ENCODE results near the gene TAS2R40. TPM values are rescaled to one million over a fixed set of nuclear protein-coding genes. Genes with fewer than 3 reads are reported as not detected.

TAS2R40 gene
- total RNA-seq, 1 donor from 2014 or later = not detected

GRCh38 chr7:143248761-143249354 is 27.0 kb downstream of the TAS2R40 start:
- Histone ChIP-seq H3K27ac (replicated peaks) (no peak overlapping the region), H3K4me1 (no peaks in the 10 kb centered on the region), H3K36me3 (no peaks in the 10 kb centered on the region), H3K27me3 (ENCODE audit: low read depth) (no peaks in the 10 kb centered on the region), H3K9me3 (replicated peaks) (peaks cover 12% of the 10 kb centered on the region), H3K4me3 (no peak overlapping the region)
- no peak for DNase-seq
- intact Hi-C loops (cut with micrococcal nuclease) = no loop called here
- no peak for TF ChIP-seq CTCF (IDR thresholded peaks at IDR 0.05; ENCODE audit: borderline replicate concordance)

- intact Hi-C loops (cut with micrococcal nuclease) = no loop called here
- Histone ChIP-seq H3K36me3 (no peaks in the 10 kb centered on the region), H3K4me3 (no peak overlapping the region), H3K4me1 (no peaks in the 10 kb centered on the region), H3K27me3 (ENCODE audit: low read depth) (no peaks in the 10 kb centered on the region), H3K9me3 (replicated peaks) (peaks cover 12% of the 10 kb centered on the region), H3K27ac (replicated peaks) (no peak overlapping the region)
- DNase-seq = no peak
- TF ChIP-seq CTCF (IDR thresholded peaks at IDR 0.05; ENCODE audit: borderline replicate concordance) = no peak
These were observed 28.4 kb downstream of the TAS2R40 start for GRCh38 chr7:143250199-143250598.

- Histone ChIP-seq H3K27ac (replicated peaks) (no peak overlapping the region), H3K27me3 (ENCODE audit: low read depth) (no peaks in the 10 kb centered on the region), H3K9me3 (replicated peaks) (peaks cover 12% of the 10 kb centered on the region), H3K4me3 (no peak overlapping the region), H3K36me3 (no peaks in the 10 kb centered on the region), H3K4me1 (no peaks in the 10 kb centered on the region)
- TF ChIP-seq CTCF (IDR thresholded peaks at IDR 0.05; ENCODE audit: borderline replicate concordance) = no peak
- no peak for DNase-seq
- intact Hi-C loops (cut with micrococcal nuclease) = no loop called here
These were observed 29.0 kb downstream of the TAS2R40 start for GRCh38 chr7:143250822-143251221.

- intact Hi-C loops (cut with micrococcal nuclease) = no loop called here
- no peak for DNase-seq
- no peak for TF ChIP-seq CTCF (IDR thresholded peaks at IDR 0.05; ENCODE audit: borderline replicate concordance)
- Histone ChIP-seq H3K27ac (replicated peaks) (no peak overlapping the region), H3K27me3 (ENCODE audit: low read depth) (no peaks in the 10 kb centered on the region), H3K36me3 (no peaks in the 10 kb centered on the region), H3K4me1 (no peaks in the 10 kb centered on the region), H3K4me3 (no peak overlapping the region), H3K9me3 (replicated peaks) (peaks cover 12% of the 10 kb centered on the region)
These were observed 30.2 kb downstream of the TAS2R40 start for GRCh38 chr7:143252006-143252405.

GRCh38 chr7:143255564-143255963 is 33.7 kb downstream of the TAS2R40 start:
- Histone ChIP-seq H3K27ac (replicated peaks) (no peak overlapping the region), H3K4me3 (no peak overlapping the region), H3K4me1 (peaks cover 6% of the 10 kb centered on the region), H3K36me3 (no peaks in the 10 kb centered on the region), H3K9me3 (replicated peaks) (no peaks in the 10 kb centered on the region), H3K27me3 (ENCODE audit: low read depth) (no peaks in the 10 kb centered on the region)
- TF ChIP-seq CTCF (IDR thresholded peaks at IDR 0.05; ENCODE audit: borderline replicate concordance) = no peak
- intact Hi-C loops (cut with micrococcal nuclease) = no loop called here
- no peak for DNase-seq

All from left ventricle myocardium inferior (tissue), 1 donor.